Endodermal cell (in vitro differentiated cells): ENCODE measurements around the gene DBX2. TPM values are rescaled to one million over a fixed set of nuclear protein-coding genes. Genes with fewer than 3 reads are reported as not detected.

Experiments
- DNase-seq: peaks from one replicate; pipeline ENCODE4 v3.0.0-alpha.2; 2017
- H3K27ac ChIP-seq: 2 replicates; pipeline ENCODE4 v1.5.1; 2013; ENCODE audit warnings: mild to moderate bottlenecking, low read depth, low read length, moderate library complexity
- H3K27me3 ChIP-seq: 2 replicates; pipeline ENCODE4 v1.6.1; 2013; ENCODE audit warnings: mild to moderate bottlenecking, low read length, moderate library complexity; ENCODE audit not compliant: insufficient read depth, control insufficient read depth, poor library complexity, severe bottlenecking
- H3K36me3 ChIP-seq: 2 replicates; pipeline ENCODE4 v1.7.0; 2013; ENCODE audit warnings: mild to moderate bottlenecking, low read length, moderate library complexity; ENCODE audit not compliant: control insufficient read depth, insufficient read depth
- H3K4me1 ChIP-seq: one replicate; pipeline ENCODE4 v1.7.0; 2013; ENCODE audit warnings: low read length; ENCODE audit not compliant: control insufficient read depth, insufficient read depth
- H3K4me3 ChIP-seq: 2 replicates; pipeline ENCODE4 v1.5.1; 2013; ENCODE audit warnings: mild to moderate bottlenecking, low read length, moderate library complexity
- H3K9ac ChIP-seq: 2 replicates; pipeline ENCODE4 v1.6.1; 2013; ENCODE audit warnings: mild to moderate bottlenecking, low read length, moderate library complexity; ENCODE audit not compliant: poor library complexity, severe bottlenecking; ENCODE audit errors: extremely low read depth
- H3K9me3 ChIP-seq: 2 replicates; pipeline ENCODE4 v1.6.1; 2013; ENCODE audit warnings: mild to moderate bottlenecking, low read length, moderate library complexity; ENCODE audit not compliant: control insufficient read depth
- H3K27ac Mint-ChIP-seq: 2 replicates; pipeline ENCODE4 v1.8.0; 2020; ENCODE audit warnings: mixed read lengths
- H3K27me3 Mint-ChIP-seq: 2 replicates; pipeline ENCODE4 v1.8.0; 2021; ENCODE audit warnings: mild to moderate bottlenecking, mixed read lengths; ENCODE audit not compliant: insufficient read depth
- H3K36me3 Mint-ChIP-seq: 2 replicates; pipeline ENCODE4 v1.8.0; 2020; ENCODE audit warnings: low read depth, mixed read lengths
- H3K4me1 Mint-ChIP-seq: 2 replicates; pipeline ENCODE4 v1.8.0; 2020; ENCODE audit warnings: mixed read lengths
- H3K4me3 Mint-ChIP-seq: 2 replicates; pipeline ENCODE4 v1.8.0; 2020; ENCODE audit warnings: mild to moderate bottlenecking, moderate library complexity, mixed read lengths
- H3K9me3 Mint-ChIP-seq: 2 replicates; pipeline ENCODE4 v1.8.0; 2020; ENCODE audit warnings: mild to moderate bottlenecking, mixed read lengths
- CTCF ChIP-seq: fragments of 200-600 bp; sonication (generic); conservative IDR thresholded peaks from 2 replicates; pipeline ENCODE4 v1.5.0; 2021; ENCODE audit warnings: antibody characterized with exemption, mild to moderate bottlenecking
- WGBS, 2 experiments: methylation state at CpG; one replicate each; pipeline versions ENCODE4 v1.1.5 to v1.1.7; 2013; ENCODE audit warnings: missing lambda C conversion rate in 2 of 2, mixed read lengths in 1 of 2; ENCODE audit not compliant: insufficient coverage in 1 of 2, insufficient read length in 1 of 2; 5-methylcytosine and 5-hydroxymethylcytosine counted together
- total RNA-seq, 2 donors: library from RNA; stranded (reverse); fragmentation: NEBNext Ultra II Directional in 1 of 2; extraction: Animal tissue kit (Norgen Biotek cat#: 25700) in 1 of 2; gene quantifications; 2 replicates in 1 of 2; 3 replicates in 1 of 2; pipeline ENCODE4 v1.2.1, GENCODE V29; 2021

Gene DBX2
- total RNA-seq, 2 donors from 2014 or later, result not detected

- Mint-ChIP-seq H3K9me3 (no peaks in the 10 kb centered on the region), H3K36me3 (no peaks in the 10 kb centered on the region), H3K27me3 (no peaks in the 10 kb centered on the region), H3K4me1 (no peaks in the 10 kb centered on the region), H3K27ac (no peak overlapping the region), H3K4me3 (no peak overlapping the region)
- H3K4me1 ChIP-seq, result no peaks in the 10 kb centered on the region
- H3K27me3 ChIP-seq, result no peaks in the 10 kb centered on the region
- H3K9ac ChIP-seq, result no peak overlapping the region
- 93% methylated on average over 4 of the region's 5 CpGs; no CpG with 5 or more reads in 1 of the 2 experiments for WGBS, 2 experiments
- no peak for DNase-seq
- no peak overlapping the region for H3K4me3 ChIP-seq
- no peak for TF ChIP-seq CTCF
- H3K36me3 ChIP-seq, result no peaks in the 10 kb centered on the region
- H3K27ac ChIP-seq, result no peak overlapping the region
- no peaks in the 10 kb centered on the region for H3K9me3 ChIP-seq
These were observed 71.0 kb downstream of the DBX2 start for GRCh38 chr12:44979918-44980317.

- no peaks in the 10 kb centered on the region for H3K36me3 Mint-ChIP-seq
- no peak for TF ChIP-seq CTCF
- no peaks in the 10 kb centered on the region for H3K27me3 Mint-ChIP-seq
These were observed 74.7 kb downstream of the DBX2 start for GRCh38 chr12:44976246-44976645.

GRCh38 chr12:44972746-44973421 is 78.0 kb downstream of the DBX2 start:
- peaks cover 6% of the 10 kb centered on the region for H3K4me1 Mint-ChIP-seq
- no peak overlapping the region for H3K9ac ChIP-seq
- H3K4me3 Mint-ChIP-seq, result no peak overlapping the region
- H3K27ac ChIP-seq, result no peak overlapping the region
- 20 to 32% methylated on average over 2 of the region's 2 CpGs for WGBS, 2 experiments
- no peaks in the 10 kb centered on the region for H3K9me3 Mint-ChIP-seq
- no peak overlapping the region for H3K4me3 ChIP-seq
- no peak overlapping the region for H3K27ac Mint-ChIP-seq
- no peaks in the 10 kb centered on the region for H3K36me3 ChIP-seq
- H3K27me3 ChIP-seq, result no peaks in the 10 kb centered on the region
- no peaks in the 10 kb centered on the region for H3K27me3 Mint-ChIP-seq
- DNase-seq, result peak; percentile 85
- peak; percentile 84 for TF ChIP-seq CTCF
- H3K36me3 Mint-ChIP-seq, result no peaks in the 10 kb centered on the region
- H3K9me3 ChIP-seq, result no peaks in the 10 kb centered on the region
- no peaks in the 10 kb centered on the region for H3K4me1 ChIP-seq

More at GRCh38 chr12:44976246-44976645, 74.7 kb downstream of the DBX2 start:
- Histone ChIP-seq H3K9me3 (no peaks in the 10 kb centered on the region), H3K36me3 (no peaks in the 10 kb centered on the region), H3K4me1 (no peaks in the 10 kb centered on the region), H3K27ac (no peak overlapping the region), H3K27me3 (no peaks in the 10 kb centered on the region), H3K4me3 (no peak overlapping the region), H3K9ac (no peak overlapping the region)
- H3K4me1 Mint-ChIP-seq, result peaks cover 6% of the 10 kb centered on the region
- no peak overlapping the region for H3K27ac Mint-ChIP-seq
- H3K4me3 Mint-ChIP-seq, result no peak overlapping the region
- DNase-seq, result no peak
- no peaks in the 10 kb centered on the region for H3K9me3 Mint-ChIP-seq
